ENCODE measurements around the gene TBC1D10B. TPM values are rescaled to one million over a fixed set of nuclear protein-coding genes. Genes with fewer than 3 reads are reported as not detected.
A peak's percentile ranks its signal among the peaks of the same experiment; 100 is the strongest.

TBC1D10B gene
- total and polyA plus RNA-seq, 7 donors, result 24.5 to 50.0 (median 31.6) TPM

GRCh38 chr16:30416624-30417528 lies 46.6 kb upstream of the TBC1D10B start:
- Histone ChIP-seq H3K4me3 (peak overlapping the region; percentile 72), H3K9me3 (no peaks in the 10 kb centered on the region), H3K36me3 (ENCODE audit: insufficient read depth in 1 of 2, low read depth in 1 of 2) (peaks cover 2 to 33% of the 10 kb centered on the region in 2 donors), H3K27me3 (ENCODE audit: insufficient read depth in 3 of 3, low read length in 2 of 3) (no peaks in the 10 kb centered on the region), H3K4me1 (no peaks in the 10 kb centered on the region), H3K27ac (peak overlapping the region; percentile 82)
- TF ChIP-seq CTCF (IDR thresholded peaks at IDR 0.05), result no peak
- intact Hi-C loops (cut with DNase I), result no loop called here
- DNase-seq, result no peak
- WGBS, 3 donors, result 62 to 67% (median 63%) methylated on average over 18 of the region's 18 CpGs
- ATAC-seq, result no peak

GRCh38 chr16:30416047-30416603 lies 45.8 kb upstream of the TBC1D10B start:
- Histone ChIP-seq H3K4me3 (no peak overlapping the region), H3K27me3 (ENCODE audit: insufficient read depth in 3 of 3, low read length in 2 of 3) (no peaks in the 10 kb centered on the region), H3K36me3 (ENCODE audit: insufficient read depth in 1 of 2, low read depth in 1 of 2) (peaks cover 2 to 33% of the 10 kb centered on the region in 2 donors), H3K27ac (no peak overlapping the region), H3K9me3 (no peaks in the 10 kb centered on the region), H3K4me1 (no peaks in the 10 kb centered on the region)
- WGBS, 3 donors, result 83 to 90% (median 88%) methylated on average over 4 of the region's 4 CpGs
- intact Hi-C loops (cut with DNase I), result no loop called here
- TF ChIP-seq CTCF (IDR thresholded peaks at IDR 0.05), result no peak
- no peak for DNase-seq
- no peak for ATAC-seq

GRCh38 chr16:30414159-30414558 lies 43.9 kb upstream of the TBC1D10B start:
- DNase-seq (no peak), ATAC-seq (peak in 3 of 4 donors; percentile 15 to 41 (median 29))
- H3K27ac ChIP-seq, result peak overlapping the region; percentile 50
- H3K4me3 ChIP-seq, result no peak overlapping the region
- H3K36me3 ChIP-seq (ENCODE audit: insufficient read depth in 1 of 2, low read depth in 1 of 2), result peaks cover 2 to 38% of the 10 kb centered on the region in 2 donors
- peaks cover 6% of the 10 kb centered on the region for H3K4me1 ChIP-seq
- intact Hi-C loops (cut with DNase I), result no loop called here
- H3K27me3 ChIP-seq (ENCODE audit: insufficient read depth in 3 of 3, low read length in 2 of 3), result no peaks in the 10 kb centered on the region
- H3K9me3 ChIP-seq, result no peaks in the 10 kb centered on the region
- TF ChIP-seq CTCF (IDR thresholded peaks at IDR 0.05), result no peak
- WGBS, 3 donors, result 48 to 72% (median 48%) methylated on average over 5 of the region's 5 CpGs

- peaks cover 15% of the 10 kb centered on the region for H3K4me1 ChIP-seq
- TF ChIP-seq CTCF (IDR thresholded peaks at IDR 0.05), result no peak
- H3K9me3 ChIP-seq, result no peaks in the 10 kb centered on the region
- intact Hi-C loops (cut with DNase I), result no loop called here
- ATAC-seq (no peak), DNase-seq (no peak)
- H3K27ac ChIP-seq, result peak overlapping the region; percentile 50
- peaks cover 2 to 44% of the 10 kb centered on the region in 2 donors for H3K36me3 ChIP-seq (ENCODE audit: insufficient read depth in 1 of 2, low read depth in 1 of 2)
- 79 to 88% (median 82%) methylated on average over 6 of the region's 6 CpGs for WGBS, 3 donors
- no peaks in the 10 kb centered on the region for H3K27me3 ChIP-seq (ENCODE audit: insufficient read depth in 3 of 3, low read length in 2 of 3)
- H3K4me3 ChIP-seq, result no peak overlapping the region
Observed at GRCh38 chr16:30413112-30413806, 43.0 kb upstream of the TBC1D10B start.
